ENCODE data around the gene PTPN11.
A peak's percentile ranks its signal among the peaks of the same experiment; 100 is the strongest.
"Not testable (repeated sequence)": the region's sequence is repeated elsewhere in the genome, so short reads cannot be mapped to it uniquely, and the experiment has no call there.

The PTPN11 gene

DNA sequence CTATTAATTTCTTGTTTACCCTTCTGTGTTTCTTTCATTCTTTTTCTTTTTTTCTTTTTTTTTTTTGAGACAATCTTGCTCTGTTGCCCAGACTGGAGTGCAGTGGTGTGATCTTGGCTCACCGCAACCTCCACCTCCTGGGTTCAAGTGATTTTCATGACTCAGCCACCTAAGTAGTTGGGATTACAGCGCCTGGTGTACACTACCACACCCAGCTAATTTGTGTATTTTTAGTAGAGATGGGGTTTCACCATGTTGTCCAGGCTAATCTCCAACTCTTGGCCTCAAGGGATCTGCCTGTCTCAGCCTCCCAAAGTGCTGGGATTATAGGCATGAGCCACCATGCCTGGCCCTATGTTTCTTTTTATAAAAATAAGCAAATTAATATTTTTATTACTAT lies 29.4 kb downstream of the PTPN11 start:
- not testable (repeated sequence) for DNase-seq (ENCODE audit: low read depth, low spot score)

DNA sequence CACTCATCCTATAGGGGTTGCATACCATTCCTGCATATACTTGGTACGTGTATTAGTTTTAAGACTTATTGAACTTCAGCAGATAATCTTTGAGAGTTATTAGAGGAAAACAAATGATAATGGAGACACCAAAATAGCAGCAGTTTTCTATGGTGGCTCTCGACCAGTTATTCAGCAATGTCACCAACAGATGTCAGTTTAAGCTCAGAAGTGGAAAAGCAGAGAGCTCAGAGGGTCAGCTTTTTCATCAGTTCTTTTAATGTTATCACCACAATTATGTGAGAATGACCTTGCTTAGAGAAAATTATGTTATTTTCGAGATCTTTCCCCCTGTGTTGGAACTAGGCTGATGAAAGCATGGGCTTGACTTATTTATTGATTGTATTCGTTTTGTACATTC lies 32.0 kb downstream of the PTPN11 start:
- no peak for DNase-seq (ENCODE audit: low read depth, low spot score)

DNA sequence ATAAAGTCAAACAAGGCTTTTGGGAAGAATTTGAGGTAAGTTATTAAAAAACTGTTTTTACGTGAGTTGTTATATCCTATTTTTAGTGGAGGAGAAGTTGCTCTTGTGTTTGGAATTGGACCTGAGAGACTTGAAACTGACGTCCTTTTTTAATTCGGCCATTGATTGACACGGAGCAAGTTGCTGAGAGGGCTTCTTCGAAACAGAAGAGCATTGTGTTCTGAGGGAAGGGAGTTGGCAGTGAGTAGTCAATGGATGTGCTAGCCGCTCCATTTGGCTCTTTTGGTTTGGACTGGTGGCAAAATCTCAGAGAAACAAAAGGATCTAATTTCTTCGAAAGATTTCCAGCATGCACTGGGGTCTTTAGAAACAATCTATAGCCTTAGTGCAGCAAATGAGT lies 37.3 kb downstream of the PTPN11 start:
- no peak for DNase-seq (ENCODE audit: low read depth, low spot score)

- not testable (repeated sequence) for DNase-seq (ENCODE audit: low read depth, low spot score)
These were observed 38.4 kb downstream of the PTPN11 start for GRCh38 chr12:112457142-112457541.

- no peak for DNase-seq (ENCODE audit: low read depth, low spot score)
These were observed 39.6 kb downstream of the PTPN11 start for GRCh38 chr12:112458330-112458729.

GRCh38 chr12:112458751-112459150 lies 40.0 kb downstream of the PTPN11 start:
- no peak for DNase-seq (ENCODE audit: low read depth, low spot score)

- no peak for DNase-seq (ENCODE audit: low read depth, low spot score)
These were observed 44.7 kb downstream of the PTPN11 start for GRCh38 chr12:112463478-112463877.

DNA sequence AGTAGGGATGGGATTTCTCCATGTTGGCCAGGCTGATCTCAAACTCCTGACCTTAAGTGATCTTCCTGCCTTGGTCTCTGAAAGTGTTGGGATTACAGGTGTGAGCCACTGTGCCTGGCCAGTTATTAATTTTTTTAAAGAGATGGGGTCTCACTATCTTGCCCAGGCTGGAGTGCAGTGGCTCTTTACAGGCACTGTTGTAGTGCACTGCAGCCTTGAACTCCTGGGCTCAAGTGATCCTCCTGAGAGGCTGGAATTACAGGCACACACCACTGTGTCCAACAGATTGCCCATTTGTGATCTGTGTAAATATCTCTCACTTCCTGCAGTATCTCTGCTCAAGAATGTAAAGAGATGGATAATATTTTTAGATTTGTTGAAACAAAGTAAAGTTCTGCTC lies 45.9 kb downstream of the PTPN11 start:
- DNase-seq (ENCODE audit: low read depth, low spot score): no peak

- DNase-seq (ENCODE audit: low read depth, low spot score): no peak
These were observed 47.3 kb downstream of the PTPN11 start for GRCh38 chr12:112466011-112466422.

DNA sequence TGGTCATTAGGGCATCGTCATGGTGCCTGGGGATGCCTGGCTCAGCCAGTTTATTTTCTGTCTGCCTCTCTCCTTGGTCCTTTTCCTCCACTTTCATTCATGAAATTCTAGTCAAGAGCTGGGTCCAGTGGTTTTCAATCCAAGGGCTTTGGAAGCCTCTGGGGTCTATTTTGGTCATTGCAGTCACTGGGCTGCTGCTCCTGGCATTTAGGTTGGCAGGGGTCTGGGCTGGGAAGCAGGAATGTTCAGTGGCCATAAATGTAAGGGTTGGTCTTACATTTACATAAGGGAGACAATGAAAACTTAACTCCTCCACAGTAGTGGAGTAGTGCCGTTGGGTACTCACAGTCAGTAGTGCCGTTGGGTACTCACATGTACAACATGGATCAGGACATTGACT lies 48.1 kb downstream of the PTPN11 start:
- DNase-seq (ENCODE audit: low read depth, low spot score): no peak

DNA sequence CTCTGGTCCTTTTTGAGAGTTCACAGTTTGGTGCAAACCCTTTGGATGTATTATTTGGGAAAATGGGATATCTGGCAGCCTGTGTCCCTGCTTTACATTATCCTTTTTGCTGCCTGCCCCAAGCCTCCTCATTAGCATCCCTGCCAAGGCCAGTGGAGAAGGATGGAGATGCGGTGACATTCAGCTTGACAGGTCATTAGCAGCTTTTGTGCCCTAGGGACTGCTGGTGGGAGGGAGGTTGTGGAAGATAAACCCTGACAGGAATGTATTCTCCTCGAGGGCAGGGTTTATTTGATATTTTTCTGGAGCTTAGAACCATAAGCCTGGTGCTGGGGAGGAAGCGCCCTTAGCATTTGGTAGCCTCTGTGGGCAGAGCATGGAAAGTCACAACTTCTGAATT lies 49.3 kb downstream of the PTPN11 start:
- DNase-seq (ENCODE audit: low read depth, low spot score): no peak

GRCh38 chr12:112473056-112473455 lies 54.3 kb downstream of the PTPN11 start:
- peak; percentile 9 for DNase-seq (ENCODE audit: low read depth, low spot score)

DNA sequence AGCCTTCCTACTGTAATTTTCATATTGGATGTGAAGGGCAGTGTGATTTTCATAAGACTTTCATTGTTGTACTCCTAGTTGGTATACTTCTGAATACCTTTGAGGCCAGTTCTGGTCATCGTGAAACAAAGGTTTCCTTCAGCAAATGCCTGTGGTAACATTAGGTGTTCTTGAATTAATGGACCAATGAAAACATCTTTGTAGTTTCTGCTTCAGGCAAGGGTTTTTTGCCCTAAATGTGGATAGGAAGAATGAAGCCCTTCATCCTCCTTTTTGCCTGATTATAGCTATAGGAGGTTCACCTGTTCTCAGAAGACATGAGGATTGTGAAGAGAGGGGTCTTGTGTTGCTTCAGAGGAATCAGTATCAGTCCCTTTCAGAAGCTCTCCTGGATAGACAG lies 60.7 kb downstream of the PTPN11 start:
- no peak for DNase-seq (ENCODE audit: low read depth, low spot score)

DNA sequence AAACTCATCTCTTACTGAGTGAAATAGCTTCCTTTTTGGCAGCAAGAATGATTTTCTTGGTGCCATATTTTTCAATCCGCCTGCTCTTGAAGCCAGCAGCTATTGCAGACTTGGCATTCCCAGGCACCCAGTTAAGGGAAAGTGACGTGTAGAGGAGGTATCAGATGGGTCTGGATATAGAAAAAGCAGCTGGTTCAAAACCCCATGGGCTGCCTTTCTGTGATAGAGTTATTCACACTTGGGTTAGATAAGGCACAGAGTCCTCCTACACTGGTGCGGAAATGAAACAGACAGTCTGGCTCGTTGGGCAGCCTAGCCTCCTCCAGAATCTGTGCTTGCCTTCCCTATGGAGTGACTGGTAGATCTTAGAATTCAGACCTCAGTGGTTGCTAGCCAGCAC lies 62.2 kb downstream of the PTPN11 start:
- no peak for DNase-seq (ENCODE audit: low read depth, low spot score)

DNA sequence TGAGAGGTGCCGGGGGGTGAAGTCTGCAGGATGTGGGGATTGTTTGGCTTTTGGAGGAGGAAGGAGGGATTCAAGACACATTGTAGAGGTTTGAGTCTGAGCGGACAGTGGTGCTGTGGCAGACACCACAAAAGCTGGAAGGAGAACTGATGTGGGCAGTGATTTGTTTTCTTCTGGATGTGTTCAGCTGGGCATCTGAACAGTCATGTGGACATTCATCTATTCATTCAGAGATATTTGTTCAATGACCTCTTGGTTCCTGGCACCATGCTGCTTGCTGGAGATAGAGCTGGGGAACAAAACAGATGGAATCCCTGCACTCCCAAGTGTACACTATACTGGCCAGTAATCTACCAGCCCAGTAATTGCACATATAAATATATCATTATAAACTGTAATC lies 64.0 kb downstream of the PTPN11 start:
- no peak for DNase-seq (ENCODE audit: low read depth, low spot score)

DNA sequence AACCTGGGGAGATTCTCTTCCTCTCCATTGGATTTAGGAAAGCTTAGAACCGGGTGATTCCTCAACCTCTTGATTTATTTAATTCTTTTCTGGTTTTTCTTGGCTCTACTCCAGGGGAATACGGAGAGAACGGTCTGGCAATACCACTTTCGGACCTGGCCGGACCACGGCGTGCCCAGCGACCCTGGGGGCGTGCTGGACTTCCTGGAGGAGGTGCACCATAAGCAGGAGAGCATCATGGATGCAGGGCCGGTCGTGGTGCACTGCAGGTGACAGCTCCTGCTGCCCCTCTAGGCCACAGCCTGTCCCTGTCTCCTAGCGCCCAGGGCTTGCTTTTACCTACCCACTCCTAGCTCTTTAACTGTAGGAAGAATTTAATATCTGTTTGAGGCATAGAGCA lies 67.6 kb downstream of the PTPN11 start:
- no peak for DNase-seq (ENCODE audit: low read depth, low spot score)

GRCh38 chr12:112488257-112488876 lies 69.6 kb downstream of the PTPN11 start:
- no peak for DNase-seq (ENCODE audit: low read depth, low spot score)

- no peak for DNase-seq (ENCODE audit: low read depth, low spot score)
These were observed 70.7 kb downstream of the PTPN11 start for GRCh38 chr12:112489456-112489855.

DNA sequence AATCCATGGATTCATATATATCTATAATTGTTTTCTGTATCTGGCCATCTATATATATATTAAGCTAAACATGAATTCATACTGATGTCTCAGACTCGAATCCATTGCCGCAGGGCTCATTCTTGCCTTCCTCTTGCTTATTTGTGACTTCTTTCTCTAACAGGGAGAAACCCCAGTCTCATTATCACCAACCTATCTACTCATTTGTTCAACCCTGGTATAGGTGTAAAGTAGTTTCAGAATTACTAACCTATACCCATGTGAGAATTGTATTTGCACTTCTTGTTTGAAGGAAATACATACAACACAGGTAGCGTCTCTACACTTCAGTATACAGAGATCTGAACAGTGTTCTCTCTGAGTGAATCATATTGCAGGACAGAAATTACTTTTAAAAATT lies 77.7 kb downstream of the PTPN11 start:
- no peak for DNase-seq (ENCODE audit: low read depth, low spot score)

- no peak for DNase-seq (ENCODE audit: low read depth, low spot score)
These were observed 79.8 kb downstream of the PTPN11 start for GRCh38 chr12:112498580-112498979.

DNA sequence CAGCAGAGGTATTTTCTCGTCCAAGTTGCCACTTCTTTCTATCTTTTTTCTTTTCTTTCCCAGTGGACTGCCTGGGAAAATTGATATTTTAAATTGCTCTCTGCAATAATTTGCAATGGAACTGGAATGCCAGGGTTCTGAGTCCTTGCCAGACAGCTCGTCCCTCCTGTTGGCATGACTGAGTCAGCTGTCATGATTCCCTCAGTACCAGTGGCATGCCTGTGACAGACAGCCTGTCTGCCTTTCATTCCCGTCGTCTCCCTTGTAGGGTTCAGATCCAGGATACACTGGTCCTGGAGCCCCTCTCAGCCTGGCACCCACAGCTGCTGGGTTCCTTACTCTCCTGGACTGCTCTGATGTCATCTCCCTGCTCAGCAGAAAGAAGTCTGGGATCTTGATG lies 84.8 kb downstream of the PTPN11 start:
- DNase-seq (ENCODE audit: low read depth, low spot score): no peak

DNA sequence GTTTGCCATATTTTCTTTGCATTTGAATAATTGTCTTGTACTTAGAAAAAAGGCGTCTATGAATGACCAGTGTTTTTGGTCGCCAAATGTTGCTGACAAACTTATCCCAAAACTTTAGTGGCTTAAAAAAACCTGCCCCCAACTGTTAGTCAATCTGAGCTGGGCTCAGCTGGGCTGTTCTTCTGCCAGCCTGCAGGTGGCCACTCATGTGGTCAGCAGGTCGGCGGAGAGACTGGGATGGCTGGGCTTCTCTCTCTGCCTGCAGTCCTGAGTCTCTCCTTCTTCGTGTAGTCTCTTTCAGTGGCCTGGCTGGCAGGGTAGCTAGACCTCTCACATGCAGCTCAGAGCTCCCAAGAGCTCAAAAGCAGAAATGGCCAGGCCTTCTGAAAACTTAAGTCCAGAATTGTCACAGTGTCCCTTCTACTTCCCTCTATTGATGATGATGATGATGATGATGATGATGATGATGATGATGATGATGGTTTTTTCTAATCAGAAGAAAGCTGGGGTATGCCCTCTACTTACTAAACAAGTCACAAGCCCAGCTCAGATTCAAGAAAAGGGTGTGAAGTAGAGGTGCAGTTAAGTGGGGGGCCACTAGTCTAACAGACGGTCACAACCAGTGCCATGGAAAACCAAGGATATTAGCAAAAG lies 87.9 kb downstream of the PTPN11 start:
- no peak for DNase-seq (ENCODE audit: low read depth, low spot score)

DNA sequence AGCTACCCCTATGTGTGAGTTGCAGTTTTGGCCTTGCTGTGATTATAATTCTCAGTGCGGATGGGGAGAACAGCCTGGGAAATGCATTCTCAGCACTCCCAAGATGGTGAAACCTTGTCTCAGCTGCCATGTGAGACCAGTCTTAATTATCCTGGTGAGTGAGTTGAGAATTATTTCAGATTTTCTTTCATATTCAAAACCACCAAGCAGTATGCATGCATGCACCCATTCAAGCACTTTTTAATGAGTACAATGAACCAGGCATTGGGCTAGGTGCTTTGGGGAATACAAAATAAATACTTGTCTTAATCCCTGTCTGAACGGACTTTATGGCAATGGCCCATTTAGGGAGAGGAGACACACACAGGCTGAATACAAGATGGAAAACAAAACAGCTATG lies 94.7 kb downstream of the PTPN11 start:
- DNase-seq (ENCODE audit: low read depth, low spot score): no peak

GRCh38 chr12:112514456-112514855 lies 95.7 kb downstream of the PTPN11 start:
- no peak for DNase-seq (ENCODE audit: low read depth, low spot score)
